HEK293 (cell line): ENCODE measurements around the gene CASP14.

ENCODE experiments used
- ZNF670 ChIP-seq: fragments of 450-650 bp; formaldehyde crosslinking; IDR thresholded peaks from 2 replicates; pipeline ENCODE4 v1.5.1; 2016; ENCODE audit warnings: missing biosample characterization, missing genetic modification characterization, low read depth
- TF ChIP-seq, protein P1 (sequence below): fragments of 450-650 bp; formaldehyde crosslinking; IDR thresholded peaks from 2 replicates; pipeline ENCODE4 v1.5.1; 2016; ENCODE audit warnings: missing biosample characterization, missing genetic modification characterization

DNA sequence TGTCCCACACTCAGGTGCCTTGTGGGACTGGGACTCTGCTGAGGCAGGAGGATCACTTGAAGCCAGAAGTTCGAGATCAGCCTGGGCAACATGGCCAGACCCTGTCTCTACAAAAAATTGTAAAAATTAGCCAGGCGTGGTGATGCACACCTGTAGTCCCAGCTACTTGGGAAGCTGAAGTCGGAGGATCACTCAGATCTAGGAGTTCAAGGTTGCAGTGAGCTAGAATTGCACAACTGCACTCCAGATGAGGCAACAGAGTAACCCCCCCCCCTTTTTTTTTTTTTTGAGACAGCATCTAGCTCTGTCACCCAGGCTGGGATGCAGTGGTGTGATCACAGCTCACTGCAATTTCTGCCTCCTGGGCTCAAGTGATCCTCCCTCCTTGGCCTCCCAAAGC is 46.9 kb downstream of the CASP14 start:
- TF ChIP-seq, protein P1, sequence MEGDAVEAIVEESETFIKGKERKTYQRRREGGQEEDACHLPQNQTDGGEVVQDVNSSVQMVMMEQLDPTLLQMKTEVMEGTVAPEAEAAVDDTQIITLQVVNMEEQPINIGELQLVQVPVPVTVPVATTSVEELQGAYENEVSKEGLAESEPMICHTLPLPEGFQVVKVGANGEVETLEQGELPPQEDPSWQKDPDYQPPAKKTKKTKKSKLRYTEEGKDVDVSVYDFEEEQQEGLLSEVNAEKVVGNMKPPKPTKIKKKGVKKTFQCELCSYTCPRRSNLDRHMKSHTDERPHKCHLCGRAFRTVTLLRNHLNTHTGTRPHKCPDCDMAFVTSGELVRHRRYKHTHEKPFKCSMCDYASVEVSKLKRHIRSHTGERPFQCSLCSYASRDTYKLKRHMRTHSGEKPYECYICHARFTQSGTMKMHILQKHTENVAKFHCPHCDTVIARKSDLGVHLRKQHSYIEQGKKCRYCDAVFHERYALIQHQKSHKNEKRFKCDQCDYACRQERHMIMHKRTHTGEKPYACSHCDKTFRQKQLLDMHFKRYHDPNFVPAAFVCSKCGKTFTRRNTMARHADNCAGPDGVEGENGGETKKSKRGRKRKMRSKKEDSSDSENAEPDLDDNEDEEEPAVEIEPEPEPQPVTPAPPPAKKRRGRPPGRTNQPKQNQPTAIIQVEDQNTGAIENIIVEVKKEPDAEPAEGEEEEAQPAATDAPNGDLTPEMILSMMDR: no peak
- no peak for TF ChIP-seq ZNF670 (tag by site-specific recombination)
